Small intestine (tissue), 7 donors: ENCODE results near the gene ABCC4. TPM values are rescaled to one million over a fixed set of nuclear protein-coding genes. Genes with fewer than 3 reads are reported as not detected.

ENCODE experiments used
- DNase-seq, 2 donors: peaks; one replicate each; pipeline versions ENCODE4 v3.0.0 to v3.0.0-alpha.2; 2013
- FAIRE-seq: peaks from 2 replicates; lab custom pipeline; 2012; peaks lifted over from hg19 to GRCh38; lab: Jason Lieb, UNC
- H3K27ac ChIP-seq, 3 donors: one replicate each; pipeline ENCODE4 v1.5.1; 2013; ENCODE audit warnings: low read length in 2 of 3, mild to moderate bottlenecking in 2 of 3, control low read depth in 1 of 3, inconsistent platforms in 1 of 3, low read depth in 1 of 3, moderate library complexity in 1 of 3
- H3K27me3 ChIP-seq, 3 donors: one replicate each; pipeline ENCODE4 v1.6.1; 2013; ENCODE audit warnings: low read length in 3 of 3, inconsistent platforms in 1 of 3; ENCODE audit not compliant: control insufficient read depth in 3 of 3, insufficient read depth in 3 of 3
- H3K36me3 ChIP-seq, 3 donors: one replicate each; pipeline ENCODE4 v1.6.1; 2013; ENCODE audit warnings: low read length in 3 of 3, inconsistent platforms in 1 of 3, low read depth in 1 of 3, mild to moderate bottlenecking in 1 of 3, moderate library complexity in 1 of 3; ENCODE audit not compliant: control insufficient read depth in 3 of 3, insufficient read depth in 2 of 3
- H3K4me1 ChIP-seq, 3 donors: one replicate each; pipeline ENCODE4 v1.6.1; 2013; ENCODE audit warnings: low read length in 2 of 3, inconsistent platforms in 1 of 3, low read depth in 1 of 3, mild to moderate bottlenecking in 1 of 3, moderate library complexity in 1 of 3; ENCODE audit not compliant: control insufficient read depth in 3 of 3, insufficient read depth in 2 of 3
- H3K4me3 ChIP-seq, 3 donors: one replicate each; pipeline ENCODE4 v1.5.1; 2013; ENCODE audit warnings: low read length in 3 of 3, control low read depth in 1 of 3, inconsistent platforms in 1 of 3, low read depth in 1 of 3, mild to moderate bottlenecking in 1 of 3, moderate library complexity in 1 of 3
- H3K9me3 ChIP-seq, 2 donors: one replicate each; pipeline ENCODE4 v1.6.1; 2013; ENCODE audit warnings: low read depth in 1 of 2, low read length in 1 of 2; ENCODE audit not compliant: control insufficient read depth in 2 of 2, insufficient read depth in 1 of 2
- WGBS, 3 donors: extraction: QIAGEN DNeasy Blood & Tissue Kit; methylation state at CpG; one replicate each; pipeline ENCODE4 v1.1.7; 2013; 5-methylcytosine and 5-hydroxymethylcytosine counted together
- polyA plus RNA-seq, 4 donors: library from polyadenylated mRNA; stranded (reverse) in 3 of 4; unstranded in 1 of 4; fragments of 200-250 nt in 3 of 4; fragments of 120-200 nt in 1 of 4; gene quantifications; one replicate each; pipeline versions ENCODE4 v1.2.1 to v1.2.3, GENCODE V29; 2013
- donor health status: healthy with polysubstance abuse.
- donor health status: control.
- donor health status: control.
- donor health status: Bipolar disorder and iron deficiency.
- donor health status: healthy.

The ABCC4 gene
- polyA plus RNA-seq, 4 donors, result 0.67 to 14.7 (median 4.7) TPM

DNA sequence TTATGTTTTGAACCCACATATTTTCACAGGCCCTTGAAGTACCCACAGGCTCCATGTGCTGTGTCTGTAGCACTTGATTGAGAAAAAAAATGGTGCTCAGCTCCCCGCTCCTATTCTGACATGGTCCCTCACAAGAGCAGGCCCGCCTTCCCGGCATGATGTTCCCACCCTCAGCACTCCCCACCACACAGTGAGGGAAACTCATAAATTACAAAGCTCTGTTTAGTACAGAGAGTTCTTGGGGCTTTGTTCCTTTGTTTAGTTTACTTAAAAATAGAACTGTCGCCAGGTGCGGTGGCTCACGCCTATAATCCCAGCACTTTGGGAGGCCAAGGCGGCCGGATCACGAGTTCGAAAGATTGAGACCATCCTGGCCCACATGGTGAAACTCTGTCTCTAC is 25.9 kb upstream of the ABCC4 start:
- 79 to 97% (median 94%) methylated on average over 10 of the region's 10 CpGs for WGBS, 3 donors
- no peaks in the 10 kb centered on the region for H3K36me3 ChIP-seq
- H3K4me3 ChIP-seq, result no peak overlapping the region
- H3K27me3 ChIP-seq, result no peaks in the 10 kb centered on the region
- no peaks in the 10 kb centered on the region for H3K4me1 ChIP-seq
- DNase-seq (no peak), FAIRE-seq (no peak)
- H3K27ac ChIP-seq, result no peak overlapping the region
- H3K9me3 ChIP-seq, result no peaks in the 10 kb centered on the region

DNA sequence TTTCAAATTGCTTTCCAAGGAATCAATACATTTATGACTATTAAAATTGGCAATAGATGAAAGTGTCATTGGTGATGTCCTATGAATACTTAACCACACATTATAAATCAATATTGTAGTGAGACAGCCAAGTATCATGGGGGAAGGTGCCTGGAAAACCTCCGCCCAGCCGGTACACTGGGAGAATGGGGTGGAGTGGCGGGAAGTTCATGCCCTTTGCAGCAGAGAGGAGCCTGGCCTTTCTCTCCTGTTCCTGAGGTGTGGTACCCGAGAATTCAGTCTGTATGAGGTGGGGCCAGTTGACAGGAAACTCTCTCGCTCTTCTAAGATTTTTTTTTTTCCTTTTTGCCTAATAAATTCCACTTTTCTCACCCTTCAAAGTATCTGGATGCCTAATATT is 25.4 kb upstream of the ABCC4 start:
- Histone ChIP-seq H3K36me3 (no peaks in the 10 kb centered on the region), H3K27ac (no peak overlapping the region), H3K9me3 (no peaks in the 10 kb centered on the region), H3K27me3 (no peaks in the 10 kb centered on the region), H3K4me3 (no peak overlapping the region), H3K4me1 (no peaks in the 10 kb centered on the region)
- WGBS, 3 donors, result 75 to 79% (median 76%) methylated on average over 5 of the region's 5 CpGs
- FAIRE-seq, result no peak
- no peak for DNase-seq

DNA sequence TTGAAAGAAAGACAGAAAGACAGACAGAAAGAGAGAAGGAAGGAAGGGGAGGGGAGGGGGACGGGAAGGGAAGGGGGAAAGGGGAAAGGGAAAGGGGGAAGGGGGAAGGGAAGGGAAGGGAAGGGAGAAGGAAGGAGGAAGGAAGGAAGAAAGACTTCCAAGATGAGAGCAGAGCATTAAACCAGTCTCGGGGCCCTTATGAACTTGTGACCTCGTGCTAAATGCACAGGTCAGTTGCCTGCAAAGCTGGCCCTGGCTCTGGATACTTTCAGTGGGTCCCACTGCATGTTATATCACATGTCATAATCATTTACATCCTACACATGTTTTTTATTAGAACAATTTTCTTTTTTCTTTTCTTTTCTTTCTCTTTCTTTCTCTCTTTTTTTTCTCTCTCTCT is 24.2 kb upstream of the ABCC4 start:
- Histone ChIP-seq H3K4me3 (no peak overlapping the region), H3K27me3 (no peaks in the 10 kb centered on the region), H3K27ac (no peak overlapping the region), H3K9me3 (no peaks in the 10 kb centered on the region), H3K36me3 (no peaks in the 10 kb centered on the region), H3K4me1 (no peaks in the 10 kb centered on the region)
- DNase-seq, result no peak
- FAIRE-seq, result no peak
- 68 to 74% (median 72%) methylated on average over 3 of the region's 3 CpGs for whole genome bisulfite sequencing, 3 donors

DNA sequence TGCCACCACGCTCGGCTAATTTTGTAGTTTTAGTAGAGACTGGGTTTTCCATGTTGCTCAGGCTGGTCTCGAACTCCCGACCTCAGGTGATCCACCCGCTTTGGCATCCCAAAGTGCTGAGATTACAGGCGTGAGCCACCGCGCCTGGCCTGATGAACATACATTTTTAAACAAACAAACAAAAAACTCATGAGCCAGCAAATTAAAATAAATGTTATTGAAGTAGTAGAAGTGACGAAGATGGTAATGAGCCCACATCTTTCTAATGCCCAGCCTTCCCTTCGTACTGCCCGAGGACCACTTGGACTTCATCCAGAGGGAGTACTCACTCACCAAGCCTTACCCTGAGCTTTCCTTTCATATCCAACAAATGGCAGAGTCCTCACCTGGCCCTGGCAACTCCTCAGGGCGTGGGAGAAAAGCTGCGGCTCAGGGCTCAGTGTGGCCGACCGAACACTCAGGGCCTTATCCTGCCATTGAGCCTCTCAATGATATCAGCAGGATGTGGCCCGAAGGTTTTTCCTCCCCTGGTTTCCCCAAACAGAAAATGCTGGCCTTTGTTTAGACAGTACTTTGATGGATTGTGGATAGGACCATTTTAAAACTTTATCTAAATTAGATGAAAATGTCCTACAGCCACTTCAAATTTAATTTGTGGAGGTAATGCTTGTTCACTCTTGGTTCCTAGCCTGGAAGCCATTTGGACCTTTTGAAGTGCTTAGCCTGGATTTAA is 22.8 kb upstream of the ABCC4 start:
- no peaks in the 10 kb centered on the region for H3K27me3 ChIP-seq
- H3K36me3 ChIP-seq, result no peaks in the 10 kb centered on the region
- 70 to 79% (median 73%) methylated on average over 16 of the region's 16 CpGs for WGBS, 3 donors
- H3K27ac ChIP-seq, result no peak overlapping the region
- H3K4me1 ChIP-seq, result no peaks in the 10 kb centered on the region
- H3K9me3 ChIP-seq, result no peaks in the 10 kb centered on the region
- DNase-seq, result no peak
- H3K4me3 ChIP-seq, result no peak overlapping the region
- no peak for FAIRE-seq

DNA sequence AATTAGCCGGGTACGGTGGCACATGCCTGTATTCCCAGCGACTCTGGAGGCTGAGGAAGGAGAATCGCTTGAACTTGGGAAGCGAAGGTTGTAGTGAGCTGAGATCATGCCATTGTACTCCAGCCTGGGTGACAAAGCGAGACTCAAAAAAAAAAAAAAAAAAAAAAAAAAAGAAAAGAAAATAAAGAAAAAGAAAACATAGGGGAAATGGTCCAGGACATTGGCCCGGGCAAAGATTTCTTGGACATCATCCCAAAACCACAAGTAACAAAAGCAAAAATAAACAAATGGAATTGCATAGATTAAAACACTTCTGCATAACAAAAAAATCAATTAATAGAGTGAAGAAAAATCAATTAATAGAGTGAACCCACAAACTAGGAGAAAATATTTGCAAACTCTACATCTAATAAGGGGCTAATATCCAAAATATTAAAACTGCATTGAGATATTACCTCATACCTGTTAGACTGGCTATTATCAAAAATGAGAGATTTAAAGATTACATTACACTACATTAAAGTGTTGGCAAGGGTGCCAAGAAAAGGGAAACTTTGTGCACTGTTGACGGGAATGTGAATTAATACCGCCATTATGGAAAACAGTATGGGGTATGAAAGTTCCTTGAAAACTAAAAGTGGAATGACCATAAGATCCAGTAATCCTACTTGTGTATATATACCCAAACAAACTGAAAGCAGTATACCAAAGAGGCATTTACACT is 18.5 kb upstream of the ABCC4 start:
- FAIRE-seq, result no peak

DNA sequence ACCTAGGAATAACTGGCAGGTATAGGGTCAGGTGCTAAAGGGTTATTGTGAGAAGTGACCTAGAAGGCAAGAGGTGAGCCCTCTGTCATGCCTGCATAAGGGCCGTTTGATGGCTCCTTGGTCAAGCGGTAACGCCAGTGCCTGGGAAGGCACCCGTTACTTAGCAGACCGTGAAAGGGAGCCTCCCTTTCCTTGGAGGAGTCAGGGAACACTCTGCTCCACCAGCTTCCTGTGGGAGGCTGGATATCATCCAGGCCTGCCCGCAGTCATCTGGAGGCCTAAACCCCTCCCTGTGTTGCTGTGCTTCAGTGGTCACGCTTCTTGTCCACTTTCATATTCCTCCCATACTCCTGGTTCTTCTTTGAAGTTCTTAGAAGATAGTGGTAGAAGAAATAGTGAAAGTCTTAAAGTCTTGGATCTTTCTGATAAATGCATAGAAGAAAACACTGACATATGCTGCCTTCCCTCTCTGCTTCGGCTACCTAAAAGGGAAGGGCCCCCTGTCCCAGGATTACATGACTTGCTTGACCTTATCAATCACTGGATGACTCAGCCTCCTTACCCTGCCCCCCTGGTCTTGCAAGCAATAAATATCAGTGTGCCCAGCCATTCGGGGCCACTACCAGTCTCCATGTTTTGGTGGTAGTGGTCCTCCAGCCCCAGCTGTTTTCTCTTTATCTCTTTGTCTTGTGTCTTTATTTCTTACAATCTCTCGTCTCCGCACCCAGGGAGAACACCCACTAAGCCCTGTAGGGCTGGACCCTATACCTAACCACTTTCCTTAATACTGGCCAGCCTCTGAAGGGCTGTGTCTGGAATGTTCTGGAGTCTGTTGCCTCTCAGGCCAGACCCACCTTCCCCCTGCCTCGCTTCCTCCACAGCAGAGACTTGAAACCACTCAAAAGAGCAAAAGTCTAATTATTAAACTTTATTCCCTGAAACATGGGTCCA is 16.1 kb upstream of the ABCC4 start:
- Histone ChIP-seq H3K27me3 (no peaks in the 10 kb centered on the region), H3K36me3 (no peaks in the 10 kb centered on the region), H3K27ac (no peak overlapping the region), H3K4me3 (no peak overlapping the region), H3K9me3 (peaks cover 0 to 4% of the 10 kb centered on the region in 2 donors), H3K4me1 (no peaks in the 10 kb centered on the region)
- 80 to 87% (median 86%) methylated on average over 12 of the region's 12 CpGs for WGBS, 3 donors
- FAIRE-seq (no peak), DNase-seq (no peak)

More for the DNA sequence above, 18.5 kb upstream of the ABCC4 start:
- no peaks in the 10 kb centered on the region for H3K27me3 ChIP-seq
- H3K36me3 ChIP-seq, result no peaks in the 10 kb centered on the region
- DNase-seq, result no peak
- no peaks in the 10 kb centered on the region for H3K4me1 ChIP-seq
- no peak overlapping the region for H3K27ac ChIP-seq
- H3K4me3 ChIP-seq, result no peak overlapping the region
- peaks cover 0 to 4% of the 10 kb centered on the region in 2 donors for H3K9me3 ChIP-seq
- 56 to 72% (median 65%) methylated on average over 9 of the region's 9 CpGs for WGBS, 3 donors

DNA sequence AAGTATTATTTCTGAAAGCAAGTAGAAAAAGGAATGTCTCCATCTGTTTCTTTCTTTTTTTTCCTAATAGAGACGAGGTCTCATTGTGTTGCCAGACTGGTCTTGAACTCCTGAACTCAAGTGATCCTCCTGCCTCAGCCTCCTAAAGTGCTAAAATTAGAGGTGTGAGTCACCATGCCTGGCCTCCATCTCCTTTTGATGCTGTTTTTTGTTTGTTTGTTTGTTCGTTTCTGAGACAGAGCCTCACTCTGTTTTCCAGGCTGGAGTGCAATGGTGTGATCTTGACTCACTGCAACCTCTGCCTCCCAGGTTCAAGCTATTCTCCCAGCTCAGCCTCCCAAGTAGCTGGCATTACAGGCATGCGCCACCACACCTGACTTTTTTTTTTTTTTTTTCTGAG is 14.5 kb upstream of the ABCC4 start:
- H3K9me3 ChIP-seq, result peaks cover 0 to 4% of the 10 kb centered on the region in 2 donors
- 80 to 83% (median 83%) methylated on average over 3 of the region's 3 CpGs for WGBS, 3 donors
- FAIRE-seq, result no peak

DNA sequence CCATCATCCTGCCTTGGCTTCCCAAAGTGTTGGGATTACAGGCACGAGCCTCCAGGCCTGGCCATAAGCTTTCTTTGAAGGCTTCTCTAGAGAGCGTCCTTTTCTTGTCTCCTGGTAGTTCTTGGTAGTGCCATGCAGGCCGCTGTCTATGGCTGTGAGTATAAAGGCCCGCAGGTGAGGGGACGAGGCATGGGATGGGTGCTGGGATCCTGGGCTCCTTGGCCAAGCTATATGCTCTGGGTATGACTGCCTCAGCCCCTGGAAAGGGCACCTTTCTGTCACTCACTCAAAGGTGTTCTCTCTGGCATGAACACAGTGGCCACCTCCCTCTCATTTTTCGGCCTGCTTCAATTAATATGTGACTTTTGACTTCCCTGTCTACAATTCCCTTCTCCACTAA is 6.3 kb upstream of the ABCC4 start:
- WGBS, 3 donors, result 79 to 80% (median 80%) methylated on average over 6 of the region's 6 CpGs
- H3K27ac ChIP-seq, result no peak overlapping the region
- no peaks in the 10 kb centered on the region for H3K9me3 ChIP-seq
- no peak for FAIRE-seq
- no peak for DNase-seq
- H3K4me1 ChIP-seq, result peaks cover 0 to 17% (median 0%) of the 10 kb centered on the region in 3 donors
- H3K4me3 ChIP-seq, result no peak overlapping the region
- H3K36me3 ChIP-seq, result peaks cover 0 to 2% (median 0%) of the 10 kb centered on the region in 3 donors
- peaks cover 0 to 2% (median 0%) of the 10 kb centered on the region in 3 donors for H3K27me3 ChIP-seq

More for the DNA sequence above, 14.5 kb upstream of the ABCC4 start:
- no peaks in the 10 kb centered on the region for H3K36me3 ChIP-seq
- H3K27me3 ChIP-seq, result no peaks in the 10 kb centered on the region
- no peak overlapping the region for H3K27ac ChIP-seq
- H3K4me1 ChIP-seq, result no peaks in the 10 kb centered on the region
- no peak for DNase-seq
- no peak overlapping the region for H3K4me3 ChIP-seq
